HepG2 (cell line): ENCODE data around the gene TICAM2. TPM values are rescaled to one million over a fixed set of nuclear protein-coding genes. Genes with fewer than 3 reads are reported as not detected.

Experiments used
- ARHGAP35 ChIP-seq: sonication (generic); formaldehyde crosslinking; IDR thresholded peaks from 2 replicates; pipeline ENCODE4 v1.9.0; 2022; ENCODE audit warnings: mild to moderate bottlenecking, inconsistent platforms, moderate library complexity, missing genetic modification reagents, borderline replicate concordance
- BCL6 ChIP-seq: IDR thresholded peaks from 2 replicates; pipeline ENCODE4 v1.6.1; 2016; ENCODE audit warnings: missing genetic modification reagents, missing compliant biosample characterization
- CCDC6 ChIP-seq: sonication (generic); formaldehyde crosslinking; IDR thresholded peaks from 2 replicates; pipeline ENCODE4 v1.8.1; 2022; ENCODE audit warnings: mild to moderate bottlenecking, missing genetic modification reagents, moderate library complexity
- GLI4 ChIP-seq: sonication (generic); formaldehyde crosslinking; IDR thresholded peaks from 2 replicates; pipeline ENCODE4 v1.5.1; 2020; ENCODE audit warnings: missing genetic modification reagents, mild to moderate bottlenecking, moderate library complexity, borderline replicate concordance
- HMG20A ChIP-seq: IDR thresholded peaks from 2 replicates; pipeline ENCODE4 v1.6.1; 2016; ENCODE audit warnings: borderline replicate concordance
- IKZF1 ChIP-seq: fragments of 450-650 bp; IDR thresholded peaks from 2 replicates; pipeline ENCODE4 v1.7.1; 2016
- KLF12 ChIP-seq: sonication (generic); formaldehyde crosslinking; IDR thresholded peaks from 2 replicates; pipeline ENCODE4 v1.4.0; 2020; ENCODE audit warnings: missing genetic modification reagents, borderline replicate concordance
- MTA1 ChIP-seq: sonication (generic); formaldehyde crosslinking; IDR thresholded peaks from 2 replicates; pipeline ENCODE4 v1.4.0; 2020; ENCODE audit warnings: missing genetic modification reagents, mild to moderate bottlenecking, borderline replicate concordance
- SMARCE1 ChIP-seq: fragments of 450-650 bp; IDR thresholded peaks from 2 replicates; pipeline ENCODE4 v1.6.1; 2017; ENCODE audit warnings: borderline replicate concordance
- polyA plus RNA-seq, 8 experiments: library from polyadenylated mRNA; depleted of rRNA in 3 of 8; stranded (reverse) in 7 of 8; unstranded in 1 of 8; fragments of >200 nt; fragmentation: Illumina TruSeq in 4 of 8; extraction: Trizol in 4 of 8; gene quantifications; 2 replicates each; pipeline versions ENCODE4 v1.2.1 to v1.2.3, GENCODE V29; 2011 to 2016; ENCODE audit warnings: low read depth in 4 of 8, missing spikeins in 1 of 8, mixed read lengths in 1 of 8; ENCODE audit not compliant: insufficient read depth in 1 of 8
- total RNA-seq, 5 experiments: library from RNA; depleted of rRNA; stranded (reverse); fragments of >200 nt; fragmentation: Illumina TruSeq; extraction: Trizol; gene quantifications; 2 replicates each; pipeline ENCODE4 v1.2.3, GENCODE V29; 2016; ENCODE audit warnings: low read depth in 1 of 5
- TF ChIP-seq, protein P1 (sequence below): sonication (generic); formaldehyde crosslinking; IDR thresholded peaks from 2 replicates; pipeline ENCODE4 v1.5.0; 2020; ENCODE audit warnings: mild to moderate bottlenecking, missing genetic modification reagents, borderline replicate concordance
- TF ChIP-seq, protein P2 (sequence below): IDR thresholded peaks from 2 replicates; pipeline ENCODE4 v1.6.1; 2016; ENCODE audit warnings: missing compliant biosample characterization, missing genetic modification reagents, borderline replicate concordance
- TF ChIP-seq, protein P3 (sequence below): sonication (generic); formaldehyde crosslinking; conservative IDR thresholded peaks from 2 replicates; pipeline ENCODE4 v1.8.0; 2022; ENCODE audit warnings: low read depth, missing genetic modification reagents
- TF ChIP-seq, protein P4 (sequence below): fragments of 450-650 bp; IDR thresholded peaks from 2 replicates; pipeline ENCODE4 v1.6.1; 2017
- TF ChIP-seq, protein P5 (sequence below): sonication (generic); formaldehyde crosslinking; IDR thresholded peaks from 2 replicates; pipeline ENCODE4 v1.9.0; 2021; ENCODE audit warnings: missing genetic modification reagents, mild to moderate bottlenecking, borderline replicate concordance

Gene TICAM2
- total and polyA plus RNA-seq, 2 of the 13 experiments (the other 11 are each of a cell fraction or from before 2014, with no cell fraction given) = 0.04 TPM; not detected in 1

DNA sequence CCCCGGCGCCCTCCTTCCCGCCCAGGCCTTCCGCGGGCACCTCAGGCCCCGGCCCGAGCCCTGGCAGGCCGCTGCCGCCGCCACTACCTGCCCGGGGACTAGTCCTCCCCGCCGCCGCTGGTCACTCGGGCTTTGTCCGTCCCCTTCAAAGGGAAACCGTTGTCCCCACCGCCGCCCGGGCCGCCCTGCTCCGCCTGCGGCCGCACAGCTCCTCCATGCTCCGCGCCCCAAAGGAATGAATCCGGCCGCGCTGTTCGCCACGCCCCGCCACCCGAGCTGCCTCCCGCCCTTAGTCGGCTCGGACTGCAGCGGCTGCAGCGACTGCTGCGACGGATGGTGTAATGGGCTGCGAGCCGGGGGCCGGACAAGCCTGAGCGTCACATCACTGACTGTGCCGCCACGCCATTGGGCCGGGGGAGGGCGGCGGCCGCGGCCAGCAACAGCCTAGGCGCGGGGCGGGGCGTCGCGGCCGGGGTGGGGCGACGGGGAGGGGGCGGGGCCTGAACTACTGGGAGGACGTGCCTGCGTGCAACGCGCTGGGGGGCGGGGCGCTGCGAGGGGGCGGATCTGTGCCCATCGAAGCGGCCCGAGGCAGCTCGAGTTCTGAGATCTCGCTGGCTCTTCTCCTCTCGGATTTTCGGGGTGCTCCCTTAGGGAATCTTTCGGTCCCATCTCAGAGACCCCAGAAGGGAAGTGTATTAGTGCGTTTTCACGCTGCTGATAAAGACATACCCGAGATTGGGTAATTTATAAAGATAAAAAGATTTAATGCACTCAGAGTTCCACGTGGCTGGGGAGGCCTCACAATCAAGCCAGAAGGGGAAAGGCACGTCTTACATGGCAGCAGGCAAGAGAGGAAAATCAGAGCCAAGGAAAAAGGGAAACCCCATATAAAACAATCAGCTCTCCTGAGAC, 57.6 kb downstream of the TICAM2 start, which contains the start of gene FEM1C (continued):
- TF ChIP-seq, protein P1, sequence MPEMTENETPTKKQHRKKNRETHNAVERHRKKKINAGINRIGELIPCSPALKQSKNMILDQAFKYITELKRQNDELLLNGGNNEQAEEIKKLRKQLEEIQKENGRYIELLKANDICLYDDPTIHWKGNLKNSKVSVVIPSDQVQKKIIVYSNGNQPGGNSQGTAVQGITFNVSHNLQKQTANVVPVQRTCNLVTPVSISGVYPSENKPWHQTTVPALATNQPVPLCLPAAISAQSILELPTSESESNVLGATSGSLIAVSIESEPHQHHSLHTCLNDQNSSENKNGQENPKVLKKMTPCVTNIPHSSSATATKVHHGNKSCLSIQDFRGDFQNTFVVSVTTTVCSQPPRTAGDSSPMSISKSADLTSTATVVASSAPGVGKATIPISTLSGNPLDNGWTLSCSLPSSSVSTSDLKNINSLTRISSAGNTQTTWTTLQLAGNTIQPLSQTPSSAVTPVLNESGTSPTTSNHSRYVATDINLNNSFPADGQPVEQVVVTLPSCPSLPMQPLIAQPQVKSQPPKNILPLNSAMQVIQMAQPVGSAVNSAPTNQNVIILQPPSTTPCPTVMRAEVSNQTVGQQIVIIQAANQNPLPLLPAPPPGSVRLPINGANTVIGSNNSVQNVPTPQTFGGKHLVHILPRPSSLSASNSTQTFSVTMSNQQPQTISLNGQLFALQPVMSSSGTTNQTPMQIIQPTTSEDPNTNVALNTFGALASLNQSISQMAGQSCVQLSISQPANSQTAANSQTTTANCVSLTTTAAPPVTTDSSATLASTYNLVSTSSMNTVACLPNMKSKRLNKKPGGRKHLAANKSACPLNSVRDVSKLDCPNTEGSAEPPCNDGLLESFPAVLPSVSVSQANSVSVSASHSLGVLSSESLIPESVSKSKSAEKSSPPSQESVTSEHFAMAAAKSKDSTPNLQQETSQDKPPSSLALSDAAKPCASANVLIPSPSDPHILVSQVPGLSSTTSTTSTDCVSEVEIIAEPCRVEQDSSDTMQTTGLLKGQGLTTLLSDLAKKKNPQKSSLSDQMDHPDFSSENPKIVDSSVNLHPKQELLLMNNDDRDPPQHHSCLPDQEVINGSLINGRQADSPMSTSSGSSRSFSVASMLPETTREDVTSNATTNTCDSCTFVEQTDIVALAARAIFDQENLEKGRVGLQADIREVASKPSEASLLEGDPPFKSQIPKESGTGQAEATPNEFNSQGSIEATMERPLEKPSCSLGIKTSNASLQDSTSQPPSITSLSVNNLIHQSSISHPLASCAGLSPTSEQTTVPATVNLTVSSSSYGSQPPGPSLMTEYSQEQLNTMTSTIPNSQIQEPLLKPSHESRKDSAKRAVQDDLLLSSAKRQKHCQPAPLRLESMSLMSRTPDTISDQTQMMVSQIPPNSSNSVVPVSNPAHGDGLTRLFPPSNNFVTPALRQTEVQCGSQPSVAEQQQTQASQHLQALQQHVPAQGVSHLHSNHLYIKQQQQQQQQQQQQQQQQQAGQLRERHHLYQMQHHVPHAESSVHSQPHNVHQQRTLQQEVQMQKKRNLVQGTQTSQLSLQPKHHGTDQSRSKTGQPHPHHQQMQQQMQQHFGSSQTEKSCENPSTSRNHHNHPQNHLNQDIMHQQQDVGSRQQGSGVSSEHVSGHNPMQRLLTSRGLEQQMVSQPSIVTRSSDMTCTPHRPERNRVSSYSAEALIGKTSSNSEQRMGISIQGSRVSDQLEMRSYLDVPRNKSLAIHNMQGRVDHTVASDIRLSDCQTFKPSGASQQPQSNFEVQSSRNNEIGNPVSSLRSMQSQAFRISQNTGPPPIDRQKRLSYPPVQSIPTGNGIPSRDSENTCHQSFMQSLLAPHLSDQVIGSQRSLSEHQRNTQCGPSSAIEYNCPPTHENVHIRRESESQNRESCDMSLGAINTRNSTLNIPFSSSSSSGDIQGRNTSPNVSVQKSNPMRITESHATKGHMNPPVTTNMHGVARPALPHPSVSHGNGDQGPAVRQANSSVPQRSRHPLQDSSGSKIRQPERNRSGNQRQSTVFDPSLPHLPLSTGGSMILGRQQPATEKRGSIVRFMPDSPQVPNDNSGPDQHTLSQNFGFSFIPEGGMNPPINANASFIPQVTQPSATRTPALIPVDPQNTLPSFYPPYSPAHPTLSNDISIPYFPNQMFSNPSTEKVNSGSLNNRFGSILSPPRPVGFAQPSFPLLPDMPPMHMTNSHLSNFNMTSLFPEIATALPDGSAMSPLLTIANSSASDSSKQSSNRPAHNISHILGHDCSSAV (CRISPR knock-in tag) = 0 out of 2 replicates have a peak, but pooled peaks have one; percentile 42
- peak; percentile 72; the same call in 1 of the 2 replicates for TF ChIP-seq GLI4 (CRISPR knock-in tag)
- TF ChIP-seq, protein P2, sequence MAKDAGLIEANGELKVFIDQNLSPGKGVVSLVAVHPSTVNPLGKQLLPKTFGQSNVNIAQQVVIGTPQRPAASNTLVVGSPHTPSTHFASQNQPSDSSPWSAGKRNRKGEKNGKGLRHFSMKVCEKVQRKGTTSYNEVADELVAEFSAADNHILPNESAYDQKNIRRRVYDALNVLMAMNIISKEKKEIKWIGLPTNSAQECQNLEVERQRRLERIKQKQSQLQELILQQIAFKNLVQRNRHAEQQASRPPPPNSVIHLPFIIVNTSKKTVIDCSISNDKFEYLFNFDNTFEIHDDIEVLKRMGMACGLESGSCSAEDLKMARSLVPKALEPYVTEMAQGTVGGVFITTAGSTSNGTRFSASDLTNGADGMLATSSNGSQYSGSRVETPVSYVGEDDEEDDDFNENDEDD (CRISPR knock-in tag) = peak; percentile 73; the same call in 1 of the 2 replicates
- TF ChIP-seq, protein P3, sequence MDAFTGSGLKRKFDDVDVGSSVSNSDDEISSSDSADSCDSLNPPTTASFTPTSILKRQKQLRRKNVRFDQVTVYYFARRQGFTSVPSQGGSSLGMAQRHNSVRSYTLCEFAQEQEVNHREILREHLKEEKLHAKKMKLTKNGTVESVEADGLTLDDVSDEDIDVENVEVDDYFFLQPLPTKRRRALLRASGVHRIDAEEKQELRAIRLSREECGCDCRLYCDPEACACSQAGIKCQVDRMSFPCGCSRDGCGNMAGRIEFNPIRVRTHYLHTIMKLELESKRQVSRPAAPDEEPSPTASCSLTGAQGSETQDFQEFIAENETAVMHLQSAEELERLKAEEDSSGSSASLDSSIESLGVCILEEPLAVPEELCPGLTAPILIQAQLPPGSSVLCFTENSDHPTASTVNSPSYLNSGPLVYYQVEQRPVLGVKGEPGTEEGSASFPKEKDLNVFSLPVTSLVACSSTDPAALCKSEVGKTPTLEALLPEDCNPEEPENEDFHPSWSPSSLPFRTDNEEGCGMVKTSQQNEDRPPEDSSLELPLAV = no peak
- TF ChIP-seq CCDC6 (CRISPR knock-in tag) = peak; percentile 94
- TF ChIP-seq ARHGAP35 (CRISPR knock-in tag) = peak; percentile 63; the same call in 1 of the 2 replicates
- TF ChIP-seq KLF12 = 0 out of 2 replicates have a peak, but pooled peaks have one; percentile 37
- no peak for TF ChIP-seq HMG20A
- no peak; the same call in 1 of the 2 replicates for TF ChIP-seq MTA1 (CRISPR knock-in tag)
- TF ChIP-seq, protein P4, sequence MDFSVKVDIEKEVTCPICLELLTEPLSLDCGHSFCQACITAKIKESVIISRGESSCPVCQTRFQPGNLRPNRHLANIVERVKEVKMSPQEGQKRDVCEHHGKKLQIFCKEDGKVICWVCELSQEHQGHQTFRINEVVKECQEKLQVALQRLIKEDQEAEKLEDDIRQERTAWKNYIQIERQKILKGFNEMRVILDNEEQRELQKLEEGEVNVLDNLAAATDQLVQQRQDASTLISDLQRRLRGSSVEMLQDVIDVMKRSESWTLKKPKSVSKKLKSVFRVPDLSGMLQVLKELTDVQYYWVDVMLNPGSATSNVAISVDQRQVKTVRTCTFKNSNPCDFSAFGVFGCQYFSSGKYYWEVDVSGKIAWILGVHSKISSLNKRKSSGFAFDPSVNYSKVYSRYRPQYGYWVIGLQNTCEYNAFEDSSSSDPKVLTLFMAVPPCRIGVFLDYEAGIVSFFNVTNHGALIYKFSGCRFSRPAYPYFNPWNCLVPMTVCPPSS = no peak
- TF ChIP-seq IKZF1 = no peak
- TF ChIP-seq BCL6 (CRISPR knock-in tag) = peak; percentile 42; the same call in 1 of the 2 replicates
- no peak for TF ChIP-seq SMARCE1
- TF ChIP-seq, protein P5, sequence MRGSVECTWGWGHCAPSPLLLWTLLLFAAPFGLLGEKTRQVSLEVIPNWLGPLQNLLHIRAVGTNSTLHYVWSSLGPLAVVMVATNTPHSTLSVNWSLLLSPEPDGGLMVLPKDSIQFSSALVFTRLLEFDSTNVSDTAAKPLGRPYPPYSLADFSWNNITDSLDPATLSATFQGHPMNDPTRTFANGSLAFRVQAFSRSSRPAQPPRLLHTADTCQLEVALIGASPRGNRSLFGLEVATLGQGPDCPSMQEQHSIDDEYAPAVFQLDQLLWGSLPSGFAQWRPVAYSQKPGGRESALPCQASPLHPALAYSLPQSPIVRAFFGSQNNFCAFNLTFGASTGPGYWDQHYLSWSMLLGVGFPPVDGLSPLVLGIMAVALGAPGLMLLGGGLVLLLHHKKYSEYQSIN = no peak
